DMS153 treated with DMSO at 0.1 percent for 48 hours (cell line): ENCODE results near the gene SFXN5.

ENCODE experiments used
- DNase-seq: peaks from one replicate; lab custom pipeline; 2025; ENCODE audit not compliant: unreplicated experiment; lab: John Stamatoyannopoulos, UW

Gene SFXN5

GRCh38 chr2:72944804-72945449 is 126.6 kb downstream of the SFXN5 start:
- DNase-seq = no peak

- DNase-seq = no peak
Measured at GRCh38 chr2:72943540-72944395, 127.7 kb downstream of the SFXN5 start.

GRCh38 chr2:72942881-72943418 is 128.6 kb downstream of the SFXN5 start:
- DNase-seq = no peak

- no peak for DNase-seq
Measured at GRCh38 chr2:72942293-72942692, 129.2 kb downstream of the SFXN5 start.

GRCh38 chr2:72940786-72941185 is 130.7 kb downstream of the SFXN5 start:
- DNase-seq = no peak

- DNase-seq = no peak
Measured at GRCh38 chr2:72940361-72940760, 131.2 kb downstream of the SFXN5 start.

GRCh38 chr2:72938455-72938854 is 133.1 kb downstream of the SFXN5 start:
- DNase-seq = no peak

GRCh38 chr2:72937356-72937669 is 134.2 kb downstream of the SFXN5 start:
- no peak for DNase-seq

GRCh38 chr2:72936660-72937355 is 134.7 kb downstream of the SFXN5 start:
- DNase-seq = no peak

- no peak for DNase-seq
Measured at GRCh38 chr2:72935611-72935957, 135.9 kb downstream of the SFXN5 start.

GRCh38 chr2:72934683-72935610 is 136.6 kb downstream of the SFXN5 start:
- DNase-seq = no peak

GRCh38 chr2:72933646-72934151 is 137.8 kb downstream of the SFXN5 start:
- no peak for DNase-seq

- no peak for DNase-seq
Measured at GRCh38 chr2:72933207-72933606, 138.3 kb downstream of the SFXN5 start.

- no peak for DNase-seq
Measured at GRCh38 chr2:72932805-72933204, 138.7 kb downstream of the SFXN5 start.

- DNase-seq = no peak
Measured at GRCh38 chr2:72932045-72932740, 139.3 kb downstream of the SFXN5 start.

GRCh38 chr2:72931280-72931910 is 140.1 kb downstream of the SFXN5 start:
- DNase-seq = no peak

GRCh38 chr2:72929010-72929409 is 142.5 kb downstream of the SFXN5 start:
- DNase-seq = no peak

- no peak for DNase-seq
Measured at GRCh38 chr2:72927619-72928550, 143.6 kb downstream of the SFXN5 start.
